GM23248 (cell line): ENCODE results near the gene LYST. TPM values are rescaled to one million over a fixed set of nuclear protein-coding genes. Genes with fewer than 3 reads are reported as not detected.

ENCODE experiments used
- DNase-seq: peaks from one replicate; pipeline ENCODE4 v3.0.0-alpha.2; 2015
- H2AFZ ChIP-seq: fragments of 200-600 bp; sonication (generic); 2 replicates; pipeline ENCODE4 v1.6.1; 2016; ENCODE audit warnings: antibody characterized with exemption
- H3F3A ChIP-seq: fragments of 200-600 bp; sonication (generic); 2 replicates; pipeline ENCODE4 v1.6.1; 2016; ENCODE audit warnings: mild to moderate bottlenecking, antibody characterized with exemption, mixed run types; ENCODE audit not compliant: insufficient read depth
- H3K27ac ChIP-seq: fragments of 200-600 bp; sonication (generic); 2 replicates; pipeline ENCODE4 v1.5.1; 2016; ENCODE audit warnings: mild to moderate bottlenecking
- H3K27me3 ChIP-seq: fragments of 200-600 bp; sonication (generic); replicated peaks from 2 replicates; pipeline ENCODE4 v1.6.1; 2016; ENCODE audit warnings: mild to moderate bottlenecking; ENCODE audit not compliant: insufficient read depth
- H3K36me3 ChIP-seq: fragments of 200-600 bp; sonication (generic); 2 replicates; pipeline ENCODE4 v1.6.1; 2016; ENCODE audit warnings: low read depth, mild to moderate bottlenecking
- H3K4me1 ChIP-seq: fragments of 200-600 bp; sonication (generic); 2 replicates; pipeline ENCODE4 v1.6.1; 2016; ENCODE audit warnings: mild to moderate bottlenecking; ENCODE audit not compliant: insufficient read depth
- H3K4me2 ChIP-seq: fragments of 200-600 bp; sonication (generic); one replicate; pipeline ENCODE4 v1.6.1; 2016; ENCODE audit warnings: mild to moderate bottlenecking; ENCODE audit not compliant: unreplicated experiment
- H3K4me3 ChIP-seq: fragments of 200-600 bp; sonication (generic); 2 replicates; pipeline ENCODE4 v1.5.1; 2016; ENCODE audit warnings: mild to moderate bottlenecking
- H3K79me2 ChIP-seq: fragments of 200-600 bp; sonication (generic); 2 replicates; pipeline ENCODE4 v1.6.1; 2016; ENCODE audit warnings: mild to moderate bottlenecking; ENCODE audit not compliant: insufficient read depth
- H3K9ac ChIP-seq: fragments of 200-600 bp; sonication (generic); 2 replicates; pipeline ENCODE4 v1.6.1; 2016; ENCODE audit warnings: mild to moderate bottlenecking
- H3K9me2 ChIP-seq: fragments of 200-600 bp; sonication (generic); 2 replicates; pipeline ENCODE4 v1.6.1; 2016; ENCODE audit warnings: mixed run types, mild to moderate bottlenecking, moderate library complexity; ENCODE audit not compliant: insufficient read depth
- H3K9me3 ChIP-seq: fragments of 200-600 bp; sonication (generic); one replicate; pipeline ENCODE4 v1.6.1; 2017; ENCODE audit warnings: low read depth
- H4K20me1 ChIP-seq: fragments of 200-600 bp; sonication (generic); 2 replicates; pipeline ENCODE4 v1.6.0; 2016; ENCODE audit not compliant: insufficient read depth
- EZH2 ChIP-seq: fragments of 200-600 bp; sonication (generic); IDR thresholded peaks from 2 replicates; pipeline ENCODE4 v1.6.1; 2018; ENCODE audit warnings: antibody characterized with exemption, mild to moderate bottlenecking; ENCODE audit not compliant: insufficient read depth, poor library complexity, severe bottlenecking
- EZH2phosphoT487 ChIP-seq: fragments of 200-600 bp; sonication (generic); IDR thresholded peaks from 2 replicates; pipeline ENCODE4 v1.6.1; 2018; ENCODE audit warnings: antibody characterized with exemption, moderate library complexity, mild to moderate bottlenecking, low read depth; ENCODE audit not compliant: insufficient read depth
- WGBS, 2 experiments: methylation state at CpG; one replicate each; pipeline ENCODE4 v1.1.6; 2015 to 2017; ENCODE audit warnings: low lambda C conversion rate in 2 of 2, low coverage in 1 of 2; ENCODE audit errors: missing lambda C conversion rate in 2 of 2; 5-methylcytosine and 5-hydroxymethylcytosine counted together
- in situ Hi-C: fragments of 300-500 bp; cut with MboI; formaldehyde crosslinking; loops from 2 replicates; pipeline ENCODE4 v1.15.0; 2020
- polyA plus RNA-seq: library from polyadenylated mRNA; unstranded; fragments of >200 nt; fragmentation: Nextera tagmentation; extraction: Ambion mirVana; gene quantifications from 2 replicates; pipeline ENCODE4 v1.2.1, GENCODE V29; 2016
- total RNA-seq: library from RNA; depleted of rRNA; stranded (reverse); fragments of >200 nt; shearing (Covaris generic); gene quantifications from 2 replicates; pipeline ENCODE4 v1.2.3, GENCODE V29; 2014

LYST gene
- total and polyA plus RNA-seq, 2 experiments from 2014 or later: 5.1 to 9.0 TPM

DNA sequence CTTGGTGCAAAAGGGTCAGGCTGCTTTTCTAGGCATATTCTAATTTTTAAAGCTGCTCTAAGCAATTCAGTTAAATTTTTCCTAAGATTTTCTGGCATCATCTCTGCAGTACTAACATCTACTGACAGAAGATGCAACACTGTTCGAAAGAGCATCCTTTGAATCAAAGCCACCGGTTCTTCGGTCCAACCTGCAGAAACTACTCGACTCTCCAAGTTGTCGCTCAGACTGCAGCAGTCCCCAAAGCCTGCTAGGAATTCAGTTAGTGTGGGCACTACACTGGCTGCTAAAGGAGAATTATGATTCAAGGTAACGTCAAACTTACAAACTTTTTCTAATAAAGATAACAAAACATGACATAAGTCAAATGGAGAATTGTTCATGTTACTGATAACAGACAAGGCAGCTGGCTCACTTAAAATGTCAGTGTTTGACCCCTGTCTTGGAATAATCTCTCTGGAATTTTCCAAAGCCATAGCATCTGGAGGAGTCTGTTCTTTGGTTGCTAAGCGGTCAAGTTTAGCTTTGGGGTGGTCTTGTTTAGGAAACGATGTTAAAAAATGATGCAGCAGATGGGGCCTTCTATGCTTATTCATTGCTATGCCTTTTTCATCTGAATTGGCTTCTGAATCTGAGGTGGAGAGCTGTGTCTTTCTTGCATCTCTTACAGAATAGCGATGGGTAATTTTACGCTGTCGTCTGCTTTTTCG is 56.9 kb downstream of the LYST start:
- no peak overlapping the region for H3K9ac ChIP-seq
- no peaks in the 10 kb centered on the region for H3F3A ChIP-seq
- no peaks in the 10 kb centered on the region for H4K20me1 ChIP-seq
- in situ Hi-C loops: loop anchor here (10.0 kb wide), 1 partner anchor 155 kb away; no protein-coding TSS in a partner anchor
- H3K27me3 ChIP-seq: no peaks in the 10 kb centered on the region
- TF ChIP-seq EZH2 (no peak), EZH2phosphoT487 (no peak)
- H3K4me1 ChIP-seq: peaks cover 13% of the 10 kb centered on the region
- no peak overlapping the region for H3K4me3 ChIP-seq
- no peaks in the 10 kb centered on the region for H3K9me3 ChIP-seq
- H3K79me2 ChIP-seq: no peaks in the 10 kb centered on the region
- no peak overlapping the region for H3K27ac ChIP-seq
- H3K36me3 ChIP-seq: no peaks in the 10 kb centered on the region; the same call in 1 of the 2 replicates
- H3K9me2 ChIP-seq: no peaks in the 10 kb centered on the region
- 91% methylated on average over 12 of the region's 12 CpGs for WGBS, 2 experiments
- no peak overlapping the region for H3K4me2 ChIP-seq
- H2AFZ ChIP-seq: no peak overlapping the region
- DNase-seq: no peak

DNA sequence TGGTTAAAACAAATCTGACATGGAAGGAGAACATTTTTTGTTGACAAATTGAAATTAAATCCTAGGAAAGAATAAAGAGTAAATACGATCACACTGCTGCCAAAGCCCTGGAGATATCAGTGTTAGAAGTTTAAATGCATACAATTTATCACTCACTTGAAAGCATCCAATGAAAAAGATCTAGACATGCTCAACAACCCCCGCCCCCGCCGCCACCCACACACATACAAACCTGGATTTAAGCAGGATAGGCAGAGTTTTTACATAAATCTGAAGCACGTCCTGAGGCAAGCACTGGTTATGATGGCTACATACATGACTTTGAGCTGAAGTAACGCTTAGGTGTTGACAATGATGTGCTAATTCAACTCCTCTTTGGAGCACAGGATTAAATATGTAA is 58.5 kb downstream of the LYST start:
- in situ Hi-C loops: loop anchor here (10.0 kb wide), 1 partner anchor 157 kb away; no protein-coding TSS in a partner anchor
- Histone ChIP-seq H3K9ac (no peak overlapping the region), H2AFZ (no peak overlapping the region), H3K79me2 (no peaks in the 10 kb centered on the region), H4K20me1 (no peaks in the 10 kb centered on the region), H3K4me1 (peaks cover 8% of the 10 kb centered on the region), H3K27ac (no peak overlapping the region), H3F3A (no peaks in the 10 kb centered on the region), H3K36me3 (no peaks in the 10 kb centered on the region; the same call in 1 of the 2 replicates), H3K4me2 (no peak overlapping the region), H3K9me3 (no peaks in the 10 kb centered on the region), H3K4me3 (no peak overlapping the region), H3K9me2 (no peaks in the 10 kb centered on the region), H3K27me3 (no peaks in the 10 kb centered on the region)
- no peak for TF ChIP-seq EZH2phosphoT487
- TF ChIP-seq EZH2: no peak
- no peak for DNase-seq
- 93 to 97% methylated on average over 6 of the region's 6 CpGs for WGBS, 2 experiments

DNA sequence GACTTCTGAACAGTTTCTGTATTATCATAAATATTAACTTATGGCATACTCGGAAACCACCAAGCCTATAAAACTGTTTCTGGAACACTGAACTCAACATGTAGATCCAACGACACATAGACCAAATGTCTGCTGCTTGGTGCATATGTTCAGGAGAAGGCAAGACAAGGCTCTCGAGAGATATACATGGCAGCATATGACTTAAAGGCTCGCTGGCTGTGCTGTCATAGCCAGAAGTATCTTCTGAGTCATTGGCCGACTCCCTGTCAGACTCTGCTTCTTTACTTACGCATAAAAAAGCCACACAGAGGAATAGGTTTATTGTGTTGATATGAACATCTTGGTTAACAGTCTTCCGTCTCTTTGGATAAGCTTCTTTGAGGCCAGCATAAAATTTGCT is 60.6 kb downstream of the LYST start:
- Histone ChIP-seq H3K4me1 (no peaks in the 10 kb centered on the region), H2AFZ (no peak overlapping the region), H3K9me3 (no peaks in the 10 kb centered on the region), H3K9ac (no peak overlapping the region), H3K36me3 (no peaks in the 10 kb centered on the region; the same call in 1 of the 2 replicates), H3K4me3 (no peak overlapping the region), H3K4me2 (no peak overlapping the region), H3K27ac (no peak overlapping the region), H3K27me3 (no peaks in the 10 kb centered on the region), H3F3A (no peaks in the 10 kb centered on the region), H3K79me2 (no peaks in the 10 kb centered on the region), H4K20me1 (no peaks in the 10 kb centered on the region), H3K9me2 (no peaks in the 10 kb centered on the region)
- 93% methylated on average over 7 of the region's 7 CpGs for WGBS, 2 experiments
- no peak for TF ChIP-seq EZH2
- DNase-seq: no peak
- in situ Hi-C loops: loop anchor here (10.0 kb wide), 1 partner anchor 159 kb away; no protein-coding TSS in a partner anchor

DNA sequence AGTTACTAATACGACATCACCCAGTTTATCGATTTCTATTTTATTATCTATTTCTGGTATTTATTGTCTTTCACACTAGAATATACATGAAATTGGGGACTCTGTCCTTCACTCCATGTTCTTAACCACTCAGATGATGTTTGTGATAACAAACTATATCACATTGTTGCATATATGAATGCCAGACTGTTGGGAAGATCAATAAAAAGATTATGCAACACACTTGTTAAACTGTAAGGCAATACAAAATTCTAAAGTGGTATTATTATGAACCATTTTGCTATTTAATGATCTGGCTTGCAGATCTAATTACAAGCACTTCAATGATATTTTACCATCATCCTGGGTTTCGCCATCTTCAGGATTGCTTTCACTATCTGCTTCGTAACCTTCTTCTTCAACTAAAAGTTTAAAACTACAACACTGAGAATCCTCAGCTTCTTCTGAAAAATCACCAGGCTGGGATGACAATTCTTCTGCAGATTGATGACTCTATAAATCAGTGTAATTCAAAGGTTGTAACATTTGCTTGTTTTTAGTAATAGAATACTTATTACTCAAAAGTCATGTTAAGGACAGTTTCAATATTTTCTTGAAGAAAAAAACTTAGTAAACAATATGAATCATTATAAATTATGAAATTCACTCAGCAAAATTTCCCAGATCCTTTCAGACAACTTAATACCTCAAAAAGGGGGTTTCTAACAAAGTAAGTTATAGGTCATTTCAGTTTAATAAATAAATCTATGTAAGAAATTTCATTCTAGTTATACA is 63.9 kb downstream of the LYST start:
- no peak overlapping the region for H3K4me3 ChIP-seq
- H2AFZ ChIP-seq: no peak overlapping the region
- no peaks in the 10 kb centered on the region for H3K9me3 ChIP-seq
- peaks cover 6% of the 10 kb centered on the region for H3K36me3 ChIP-seq
- no peaks in the 10 kb centered on the region for H3K4me1 ChIP-seq
- H3K27me3 ChIP-seq: no peaks in the 10 kb centered on the region
- 95 to 96% methylated on average over 4 of the region's 4 CpGs for WGBS, 2 experiments
- in situ Hi-C loops: loop anchor here (10.0 kb wide), 1 partner anchor 162 kb away; no protein-coding TSS in a partner anchor
- no peak for TF ChIP-seq EZH2
- TF ChIP-seq EZH2phosphoT487: no peak
- no peaks in the 10 kb centered on the region for H3F3A ChIP-seq
- no peaks in the 10 kb centered on the region for H3K79me2 ChIP-seq
- no peaks in the 10 kb centered on the region for H3K9me2 ChIP-seq
- no peaks in the 10 kb centered on the region for H4K20me1 ChIP-seq
- no peak overlapping the region for H3K27ac ChIP-seq
- H3K9ac ChIP-seq: no peak overlapping the region
- H3K4me2 ChIP-seq: no peak overlapping the region
- DNase-seq: no peak
